Stimulated activated CD4-positive, alpha-beta T cell treated with anti-CD3 and anti-CD28 coated beads, Interleukin-4, amount 100 ng/mL, for 1 hour (primary cell): ENCODE measurements around the gene HIKESHI.

Experiments used
- DNase-seq: peaks from one replicate; pipeline ENCODE4 v3.0.0-alpha.2; 2020

HIKESHI gene

GRCh38 chr11:86380295-86381059, 78.4 kb downstream of the HIKESHI start:
- DNase-seq = no peak

GRCh38 chr11:86383041-86383955, 81.3 kb downstream of the HIKESHI start:
- no peak for DNase-seq

DNA sequence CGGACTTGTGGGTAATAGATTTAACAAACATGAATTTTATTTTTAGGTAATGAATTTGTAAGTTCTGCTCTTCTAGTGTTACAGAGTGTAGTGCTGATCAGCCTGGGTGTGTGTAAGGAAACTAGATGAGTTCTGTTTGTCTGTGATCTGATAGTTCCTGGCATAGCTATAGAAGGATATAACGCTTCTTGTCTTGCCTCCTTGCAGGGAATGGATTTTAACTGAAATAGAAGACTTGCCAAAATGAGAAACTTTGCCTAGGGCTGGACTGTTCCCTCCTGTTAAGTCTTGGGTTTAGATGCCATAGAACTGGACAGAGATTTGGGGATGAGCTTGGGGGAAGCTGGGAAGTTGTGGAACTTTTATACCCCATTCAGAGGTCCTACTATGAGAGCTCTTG, 84.2 kb downstream of the HIKESHI start:
- DNase-seq = no peak

GRCh38 chr11:86386746-86387145, 84.7 kb downstream of the HIKESHI start:
- no peak for DNase-seq

- no peak for DNase-seq
These were observed 86.2 kb downstream of the HIKESHI start for GRCh38 chr11:86388198-86388597.

- DNase-seq = no peak
These were observed 88.4 kb downstream of the HIKESHI start for GRCh38 chr11:86390487-86390886.

DNA sequence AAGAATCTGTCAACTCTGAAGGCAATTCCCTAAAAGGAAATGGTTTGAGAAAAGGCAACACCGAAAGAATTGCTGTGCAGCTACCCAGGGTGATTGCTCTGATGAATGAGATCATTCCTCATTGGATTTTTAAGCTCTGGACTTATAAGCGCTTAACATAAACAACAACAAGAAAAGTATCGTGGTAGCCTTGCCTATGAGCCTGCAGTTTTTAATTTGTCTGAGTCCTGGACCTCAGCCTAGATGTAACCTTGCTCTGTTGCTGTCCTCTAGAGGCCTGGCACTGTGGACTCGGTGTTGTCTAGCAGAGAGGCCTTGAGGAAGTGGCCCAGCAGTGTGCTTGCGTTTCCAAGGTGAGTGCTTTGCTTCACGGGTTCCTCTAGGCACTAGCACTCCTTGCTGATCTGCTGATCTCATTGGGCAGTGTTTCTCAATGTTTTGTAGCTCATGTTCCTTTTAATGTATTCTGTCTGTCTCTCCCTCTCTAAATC, 93.1 kb downstream of the HIKESHI start:
- DNase-seq = no peak
